H9 (cell line): ENCODE data around the gene TMEM178B. TPM values are rescaled to one million over a fixed set of nuclear protein-coding genes. Genes with fewer than 3 reads are reported as not detected.

Source experiments
- DNase-seq: peaks from one replicate; pipeline ENCODE4 v3.0.0-alpha.2; 2017
- H2AFZ ChIP-seq: one replicate; pipeline ENCODE4 v1.6.1; 2013; ENCODE audit warnings: mild to moderate bottlenecking, low read length, control low read depth, moderate library complexity
- H2AK5ac ChIP-seq: 2 replicates; pipeline ENCODE4 v1.6.1; 2013; ENCODE audit warnings: low read length, control low read depth, mixed read lengths; ENCODE audit not compliant: insufficient read length
- H2BK120ac ChIP-seq: one replicate; pipeline ENCODE4 v1.6.1; 2013; ENCODE audit warnings: low read depth, mild to moderate bottlenecking, low read length, control low read depth, inconsistent platforms; ENCODE audit not compliant: poor library complexity, severe bottlenecking
- H2BK12ac ChIP-seq: 2 replicates; pipeline ENCODE4 v1.6.1; 2013; ENCODE audit warnings: low read length, control low read depth, mixed read lengths, low read depth; ENCODE audit not compliant: insufficient read length
- H2BK15ac ChIP-seq: 2 replicates; pipeline ENCODE4 v1.6.1; 2013; ENCODE audit warnings: low read depth, low read length, control low read depth
- H2BK20ac ChIP-seq: one replicate; pipeline ENCODE4 v1.6.1; 2013; ENCODE audit warnings: low read depth, mild to moderate bottlenecking, low read length, control low read depth, inconsistent platforms; ENCODE audit not compliant: poor library complexity, severe bottlenecking
- H2BK5ac ChIP-seq: 2 replicates; pipeline ENCODE4 v1.6.1; 2013; ENCODE audit warnings: low read length, control low read depth, mixed read lengths; ENCODE audit not compliant: insufficient read length
- H3K14ac ChIP-seq: 2 replicates; pipeline ENCODE4 v1.6.1; 2013; ENCODE audit warnings: low read length, control low read depth; ENCODE audit not compliant: insufficient read depth
- H3K18ac ChIP-seq: 2 replicates; pipeline ENCODE4 v1.6.1; 2013; ENCODE audit warnings: low read depth, mild to moderate bottlenecking, mixed read lengths, low read length, control low read depth; ENCODE audit not compliant: insufficient read length
- H3K23ac ChIP-seq: 2 replicates; pipeline ENCODE4 v1.6.1; 2013; ENCODE audit warnings: low read length, control low read depth, mixed read lengths, low read depth; ENCODE audit not compliant: insufficient read length
- H3K23me2 ChIP-seq: 2 replicates; pipeline ENCODE4 v1.6.1; 2013; ENCODE audit warnings: low read depth, mild to moderate bottlenecking, mixed read lengths, low read length, control low read depth; ENCODE audit not compliant: insufficient read length, poor library complexity, severe bottlenecking
- H3K27ac ChIP-seq: 2 replicates; pipeline ENCODE4 v1.5.1; 2013; ENCODE audit warnings: low read length, control low read depth, mixed read lengths, low read depth; ENCODE audit not compliant: insufficient read length
- H3K27me3 ChIP-seq: 2 replicates; pipeline ENCODE4 v1.6.1; 2013; ENCODE audit warnings: low read length, control low read depth, inconsistent platforms; ENCODE audit not compliant: insufficient read depth
- H3K4ac ChIP-seq: 2 replicates; pipeline ENCODE4 v1.6.1; 2013; ENCODE audit warnings: low read depth, mild to moderate bottlenecking, control low read depth, inconsistent platforms, low read length, moderate library complexity
- H3K4me1 ChIP-seq: 2 replicates; pipeline ENCODE4 v1.6.1; 2013; ENCODE audit warnings: low read length, control low read depth, inconsistent platforms; ENCODE audit not compliant: insufficient read depth
- H3K4me2 ChIP-seq: 2 replicates; pipeline ENCODE4 v1.6.1; 2013; ENCODE audit warnings: low read length, control low read depth, mixed read lengths; ENCODE audit not compliant: insufficient read length, insufficient read depth
- H3K56ac ChIP-seq: 2 replicates; pipeline ENCODE4 v1.6.1; 2013; ENCODE audit warnings: low read depth, mild to moderate bottlenecking, mixed read lengths, low read length, control low read depth; ENCODE audit not compliant: insufficient read length
- H3K79me1 ChIP-seq: 2 replicates; pipeline ENCODE4 v1.6.1; 2013; ENCODE audit warnings: low read depth, mild to moderate bottlenecking, moderate library complexity, low read length, control low read depth, inconsistent platforms; ENCODE audit not compliant: insufficient read depth, poor library complexity, severe bottlenecking
- H3K79me2 ChIP-seq: 2 replicates; pipeline ENCODE4 v1.6.1; 2013; ENCODE audit warnings: low read length, control low read depth, inconsistent platforms; ENCODE audit not compliant: insufficient read depth
- H3K9ac ChIP-seq: 2 replicates; pipeline ENCODE4 v1.6.1; 2013; ENCODE audit warnings: low read length, control low read depth, mixed read lengths; ENCODE audit not compliant: insufficient read length; ENCODE audit errors: extremely low read depth
- H3K9me3 ChIP-seq: one replicate; pipeline ENCODE4 v1.6.1; 2013; ENCODE audit warnings: low read depth, low read length, inconsistent platforms; ENCODE audit not compliant: control insufficient read depth
- H3T11ph ChIP-seq: one replicate; pipeline ENCODE4 v1.6.1; 2013; ENCODE audit warnings: mild to moderate bottlenecking, low read length, control low read depth, inconsistent platforms
- H4K20me1 ChIP-seq: one replicate; pipeline ENCODE4 v1.6.1; 2013; ENCODE audit not compliant: control insufficient read depth, insufficient read length, insufficient read depth
- H4K5ac ChIP-seq: 2 replicates; pipeline ENCODE4 v1.6.1; 2013; ENCODE audit warnings: low read depth, mild to moderate bottlenecking, mixed read lengths, low read length, control low read depth; ENCODE audit not compliant: insufficient read length
- H4K8ac ChIP-seq: replicated peaks from 2 replicates; pipeline ENCODE4 v1.6.1; 2013; ENCODE audit warnings: low read length, control low read depth, mixed read lengths, low read depth; ENCODE audit not compliant: insufficient read length
- H4K91ac ChIP-seq: 2 replicates; pipeline ENCODE4 v1.6.1; 2013; ENCODE audit warnings: low read depth, mild to moderate bottlenecking, moderate library complexity, mixed read lengths, low read length, control low read depth; ENCODE audit not compliant: insufficient read length
- H3K27ac Mint-ChIP-seq, 3 experiments: 2 replicates in 2 of 3; 3 replicates in 1 of 3; pipeline ENCODE4 v1.8.0; 2020 to 2021; ENCODE audit warnings: mixed read lengths in 3 of 3, mild to moderate bottlenecking in 1 of 3, moderate library complexity in 1 of 3
- H3K27me3 Mint-ChIP-seq: 2 replicates; pipeline ENCODE4 v1.8.0; 2021; ENCODE audit warnings: low read depth, mild to moderate bottlenecking, moderate library complexity, mixed read lengths
- H3K36me3 Mint-ChIP-seq, 3 experiments: 2 replicates in 2 of 3; 3 replicates in 1 of 3; pipeline ENCODE4 v1.8.0; 2020 to 2021; ENCODE audit warnings: low read depth in 3 of 3, mixed read lengths in 3 of 3; ENCODE audit not compliant: insufficient read depth in 1 of 3
- H3K4me1 Mint-ChIP-seq, 2 experiments: 2 replicates each; pipeline ENCODE4 v1.8.0; 2020; ENCODE audit warnings: mixed read lengths in 2 of 2
- H3K4me3 Mint-ChIP-seq, 2 experiments: 2 replicates in 1 of 2; 3 replicates in 1 of 2; pipeline ENCODE4 v1.8.0; 2020 to 2021; ENCODE audit warnings: mild to moderate bottlenecking in 2 of 2, mixed read lengths in 2 of 2, moderate library complexity in 1 of 2
- H3K9me3 Mint-ChIP-seq, 2 experiments: 2 replicates in 1 of 2; 3 replicates in 1 of 2; pipeline ENCODE4 v1.8.0; 2020; ENCODE audit warnings: mild to moderate bottlenecking in 2 of 2, mixed read lengths in 2 of 2, moderate library complexity in 1 of 2
- CTCF ChIP-seq: fragments of 200-600 bp; sonication (generic); conservative IDR thresholded peaks from 3 replicates; pipeline ENCODE4 v1.8.0; 2021; ENCODE audit warnings: antibody characterized with exemption, mild to moderate bottlenecking
- WGBS: extraction: QIAGEN DNeasy Blood & Tissue Kit; methylation state at CpG from one replicate; pipeline ENCODE4 v1.1.7; 2013; ENCODE audit warnings: missing lambda C conversion rate, low lambda C conversion rate, mixed read lengths; ENCODE audit not compliant: insufficient read length; ENCODE audit errors: extremely low coverage; 5-methylcytosine and 5-hydroxymethylcytosine counted together
- total RNA-seq: library from RNA; stranded (reverse); gene quantifications from 2 replicates; pipeline ENCODE4 v1.2.1, GENCODE V29; 2021

Gene TMEM178B
- total RNA-seq, 1 experiment from 2014 or later: 11.3 TPM

- H3K23ac ChIP-seq: no peak overlapping the region
- no peak overlapping the region for H3K27ac ChIP-seq
- no peak overlapping the region for H2AK5ac ChIP-seq
- no peaks in the 10 kb centered on the region for H4K20me1 ChIP-seq
- no peak overlapping the region for H3K4me3 Mint-ChIP-seq
- no peak overlapping the region for H2BK120ac ChIP-seq
- no peak overlapping the region for H4K5ac ChIP-seq
- H3T11ph ChIP-seq: no peak overlapping the region
- H3K79me1 ChIP-seq: no peaks in the 10 kb centered on the region
- no peaks in the 10 kb centered on the region; a peak in 1 of 5 replicates for H3K9me3 Mint-ChIP-seq
- H3K4me1 Mint-ChIP-seq: peaks cover 16 to 22% of the 10 kb centered on the region in 2 experiments
- no peaks in the 10 kb centered on the region for H3K23me2 ChIP-seq
- H3K56ac ChIP-seq: no peak overlapping the region
- no peak overlapping the region for H2BK15ac ChIP-seq
- H2BK12ac ChIP-seq: no peak overlapping the region
- no peaks in the 10 kb centered on the region; the same call in 1 of the 2 replicates for H3K27me3 Mint-ChIP-seq
- H3K4me2 ChIP-seq: no peak overlapping the region
- H3K14ac ChIP-seq: no peak overlapping the region
- no peaks in the 10 kb centered on the region for H3K36me3 Mint-ChIP-seq
- no peak overlapping the region for H2BK5ac ChIP-seq
- WGBS: no CpG with 5 or more reads among the region's 4 CpGs
- H4K91ac ChIP-seq: no peak overlapping the region
- H3K79me2 ChIP-seq: 0 out of 2 replicates have a peak, but pooled peaks cover 3% of the 10 kb centered on the region
- no peak overlapping the region for H3K18ac ChIP-seq
- no peak overlapping the region for H3K4ac ChIP-seq
- H3K27me3 ChIP-seq: no peaks in the 10 kb centered on the region
- no peak overlapping the region for H3K9ac ChIP-seq
- no peak overlapping the region for H2BK20ac ChIP-seq
- H3K9me3 ChIP-seq: no peaks in the 10 kb centered on the region
- no peak overlapping the region for H2AFZ ChIP-seq
- no peak for TF ChIP-seq CTCF
- H3K4me1 ChIP-seq: no peaks in the 10 kb centered on the region
- H3K27ac Mint-ChIP-seq: no peak overlapping the region
- H4K8ac ChIP-seq: no peak overlapping the region
- no peak for DNase-seq
These were observed 343.6 kb downstream of the TMEM178B start for GRCh38 chr7:141417506-141417905.
